ENCODE data around the gene HENMT1. TPM values are rescaled to one million over a fixed set of nuclear protein-coding genes. Genes with fewer than 3 reads are reported as not detected.

Gene HENMT1
- total RNA-seq, 1 experiment from 2014 or later: 9.9 TPM

- no peak for TF ChIP-seq CTCF (IDR thresholded peaks at IDR 0.05; ENCODE audit: unreplicated experiment)
- Mint-ChIP-seq H3K4me3 (ENCODE audit: low read depth, unreplicated experiment) (no peak overlapping the region), H3K27me3 (ENCODE audit: unreplicated experiment) (no peaks in the 10 kb centered on the region), H3K9me3 (ENCODE audit: low read depth, unreplicated experiment) (no peaks in the 10 kb centered on the region), H3K36me3 (ENCODE audit: insufficient read depth, unreplicated experiment) (no peaks in the 10 kb centered on the region), H3K27ac (ENCODE audit: unreplicated experiment) (no peak overlapping the region), H3K4me1 (ENCODE audit: low read depth, unreplicated experiment) (no peaks in the 10 kb centered on the region)
- intact Hi-C loops (cut with micrococcal nuclease; ENCODE audit: unreplicated experiment): no loop called here
- CTCF ChIA-PET: no interaction called here
- no peak for DNase-seq
- no TSS peak for BruUV-seq (replicated peaks)
Measured at GRCh38 chr1:108606478-108606877, 54.4 kb downstream of the HENMT1 start.

GRCh38 chr1:108605633-108606032 lies 55.3 kb downstream of the HENMT1 start:
- intact Hi-C loops (cut with micrococcal nuclease; ENCODE audit: unreplicated experiment): no loop called here
- CTCF ChIA-PET: no interaction called here
- H3K4me3 Mint-ChIP-seq (ENCODE audit: low read depth, unreplicated experiment): no peak overlapping the region
- no peaks in the 10 kb centered on the region for H3K27me3 Mint-ChIP-seq (ENCODE audit: unreplicated experiment)
- DNase-seq: no peak
- no peaks in the 10 kb centered on the region for H3K4me1 Mint-ChIP-seq (ENCODE audit: low read depth, unreplicated experiment)
- BruUV-seq (replicated peaks): no TSS peak
- TF ChIP-seq CTCF (IDR thresholded peaks at IDR 0.05; ENCODE audit: unreplicated experiment): no peak
- H3K27ac Mint-ChIP-seq (ENCODE audit: unreplicated experiment): no peak overlapping the region
- H3K9me3 Mint-ChIP-seq (ENCODE audit: low read depth, unreplicated experiment): no peaks in the 10 kb centered on the region
- no peaks in the 10 kb centered on the region for H3K36me3 Mint-ChIP-seq (ENCODE audit: insufficient read depth, unreplicated experiment)

- Mint-ChIP-seq H3K4me3 (ENCODE audit: low read depth, unreplicated experiment) (no peak overlapping the region), H3K27ac (ENCODE audit: unreplicated experiment) (no peak overlapping the region), H3K9me3 (ENCODE audit: low read depth, unreplicated experiment) (no peaks in the 10 kb centered on the region), H3K27me3 (ENCODE audit: unreplicated experiment) (no peaks in the 10 kb centered on the region), H3K4me1 (ENCODE audit: low read depth, unreplicated experiment) (no peaks in the 10 kb centered on the region), H3K36me3 (ENCODE audit: insufficient read depth, unreplicated experiment) (no peaks in the 10 kb centered on the region)
- DNase-seq: no peak
- intact Hi-C loops (cut with micrococcal nuclease; ENCODE audit: unreplicated experiment): no loop called here
- CTCF ChIA-PET: no interaction called here
- BruUV-seq (replicated peaks): no TSS peak
- TF ChIP-seq CTCF (IDR thresholded peaks at IDR 0.05; ENCODE audit: unreplicated experiment): no peak
Measured at GRCh38 chr1:108601708-108602410, 59.0 kb downstream of the HENMT1 start.

- peaks cover 8% of the 10 kb centered on the region for H3K4me1 Mint-ChIP-seq (ENCODE audit: low read depth, unreplicated experiment)
- H3K27ac Mint-ChIP-seq (ENCODE audit: unreplicated experiment): no peak overlapping the region
- intact Hi-C loops (cut with micrococcal nuclease; ENCODE audit: unreplicated experiment): no loop called here
- no peak overlapping the region for H3K4me3 Mint-ChIP-seq (ENCODE audit: low read depth, unreplicated experiment)
- CTCF ChIA-PET: no interaction called here
- no peaks in the 10 kb centered on the region for H3K27me3 Mint-ChIP-seq (ENCODE audit: unreplicated experiment)
- no TSS peak for BruUV-seq (replicated peaks)
- TF ChIP-seq CTCF (IDR thresholded peaks at IDR 0.05; ENCODE audit: unreplicated experiment): no peak
- H3K9me3 Mint-ChIP-seq (ENCODE audit: low read depth, unreplicated experiment): no peaks in the 10 kb centered on the region
- no peaks in the 10 kb centered on the region for H3K36me3 Mint-ChIP-seq (ENCODE audit: insufficient read depth, unreplicated experiment)
- DNase-seq: no peak
Measured at GRCh38 chr1:108600504-108600903, 60.4 kb downstream of the HENMT1 start.

Measured in Calu3 (cell line).